OCI-LY3 (cell line): Measurements from ENCODE around the gene KCNA1.

Experiments used
- H2AFZ ChIP-seq: fragments of 200-600, 300-600 bp; shearing (Covaris generic); 2 replicates; pipeline ENCODE4 v1.6.0; 2014; ENCODE audit warnings: antibody characterized with exemption, low read depth, low read length
- H3K27ac ChIP-seq: fragments of 200-600, 300-600 bp; sonication (generic); 2 replicates; pipeline ENCODE4 v1.5.1; 2014; ENCODE audit warnings: mild to moderate bottlenecking, low read length, moderate library complexity, mixed read lengths
- H3K27me3 ChIP-seq: fragments of 200-600, 300-600 bp; sonication (generic); 2 replicates; pipeline ENCODE4 v1.6.1; 2014; ENCODE audit warnings: low read depth, low read length, mixed read lengths
- H3K36me3 ChIP-seq: fragments of 200-600, 300-600 bp; sonication (generic); replicated peaks from 2 replicates; pipeline ENCODE3; 2014; ENCODE audit warnings: low read depth, low read length, mixed read lengths
- H3K4me1 ChIP-seq: fragments of 300-600, 200-600 bp; sonication (generic); 2 replicates; pipeline ENCODE4 v1.6.1; 2014; ENCODE audit warnings: low read length, mixed read lengths
- H3K4me2 ChIP-seq: fragments of 200-600, 300-600 bp; sonication (generic); 2 replicates; pipeline ENCODE4 v1.6.1; 2014; ENCODE audit warnings: low read length, mixed read lengths
- H3K4me3 ChIP-seq: fragments of 300-600, 200-600 bp; sonication (generic); 2 replicates; pipeline ENCODE4 v1.5.1; 2014; ENCODE audit warnings: antibody characterized with exemption, mild to moderate bottlenecking, low read length, moderate library complexity
- H3K79me2 ChIP-seq: fragments of 300-600, 200-600 bp; shearing (Covaris generic); 2 replicates; pipeline ENCODE4 v1.6.1; 2014; ENCODE audit warnings: mild to moderate bottlenecking, low read length, mixed read lengths
- H3K9ac ChIP-seq: fragments of 300-600, 200-600 bp; shearing (Covaris generic); 2 replicates; pipeline ENCODE4 v1.6.0; 2014; ENCODE audit warnings: mild to moderate bottlenecking, low read length, moderate library complexity
- H3K9me3 ChIP-seq: fragments of 200-600, 300-600 bp; shearing (Covaris generic); 2 replicates; pipeline ENCODE4 v1.6.1; 2014; ENCODE audit warnings: low read length, mixed read lengths; ENCODE audit not compliant: insufficient read depth
- H4K20me1 ChIP-seq: fragments of 200-600, 300-600 bp; sonication (generic); 2 replicates; pipeline ENCODE4 v1.6.1; 2016; ENCODE audit warnings: low read length, mixed read lengths; ENCODE audit not compliant: insufficient read depth
- CTCF ChIP-seq: fragments of 200-600, 300-600 bp; sonication (generic); IDR thresholded peaks from 2 replicates; pipeline ENCODE4 v1.5.1; 2014; ENCODE audit warnings: antibody characterized with exemption, low read length, low read depth
- EZH2phosphoT487 ChIP-seq: fragments of 200-600 bp; shearing (Covaris generic); IDR thresholded peaks from 2 replicates; pipeline ENCODE4 v1.6.1; 2018; ENCODE audit warnings: antibody characterized with exemption, mixed run types, low read depth

Gene KCNA1

GRCh38 chr12:4954621-4955354, 45.1 kb downstream of the KCNA1 start:
- Histone ChIP-seq H3K4me3 (no peak overlapping the region), H3K79me2 (no peaks in the 10 kb centered on the region), H3K27me3 (peaks cover 90% of the 10 kb centered on the region), H3K4me1 (no peaks in the 10 kb centered on the region), H3K27ac (no peak overlapping the region), H3K9me3 (no peaks in the 10 kb centered on the region), H3K4me2 (no peak overlapping the region), H2AFZ (no peak overlapping the region), H4K20me1 (no peaks in the 10 kb centered on the region), H3K9ac (no peak overlapping the region), H3K36me3 (no peaks in the 10 kb centered on the region)
- TF ChIP-seq EZH2phosphoT487 (no peak), CTCF (no peak)

GRCh38 chr12:4956054-4956453, 46.3 kb downstream of the KCNA1 start:
- TF ChIP-seq CTCF, result no peak
- no peak for TF ChIP-seq EZH2phosphoT487
- no peak overlapping the region for H3K9ac ChIP-seq
- no peaks in the 10 kb centered on the region for H3K9me3 ChIP-seq
- no peak overlapping the region for H2AFZ ChIP-seq
- H3K4me1 ChIP-seq, result no peaks in the 10 kb centered on the region
- no peaks in the 10 kb centered on the region for H4K20me1 ChIP-seq
- H3K27ac ChIP-seq, result no peak overlapping the region
- peaks cover 95% of the 10 kb centered on the region for H3K27me3 ChIP-seq
- H3K4me2 ChIP-seq, result no peak overlapping the region
- H3K36me3 ChIP-seq, result no peaks in the 10 kb centered on the region
- no peak overlapping the region for H3K4me3 ChIP-seq
- H3K79me2 ChIP-seq, result no peaks in the 10 kb centered on the region

GRCh38 chr12:4956968-4957367, 47.3 kb downstream of the KCNA1 start:
- Histone ChIP-seq H3K27me3 (peaks cover 93% of the 10 kb centered on the region), H2AFZ (no peak overlapping the region), H3K36me3 (no peaks in the 10 kb centered on the region), H3K4me2 (no peak overlapping the region), H3K4me1 (no peaks in the 10 kb centered on the region), H4K20me1 (no peaks in the 10 kb centered on the region), H3K27ac (no peak overlapping the region), H3K4me3 (no peak overlapping the region), H3K9ac (no peak overlapping the region), H3K9me3 (no peaks in the 10 kb centered on the region), H3K79me2 (no peaks in the 10 kb centered on the region)
- no peak for TF ChIP-seq CTCF
- TF ChIP-seq EZH2phosphoT487, result no peak

GRCh38 chr12:4957761-4958160, 48.1 kb downstream of the KCNA1 start:
- Histone ChIP-seq H4K20me1 (no peaks in the 10 kb centered on the region), H3K9ac (no peak overlapping the region), H3K27me3 (peaks cover 93% of the 10 kb centered on the region), H2AFZ (no peak overlapping the region), H3K4me2 (no peak overlapping the region), H3K27ac (no peak overlapping the region), H3K4me3 (no peak overlapping the region), H3K79me2 (no peaks in the 10 kb centered on the region), H3K4me1 (no peaks in the 10 kb centered on the region), H3K9me3 (no peaks in the 10 kb centered on the region), H3K36me3 (no peaks in the 10 kb centered on the region)
- no peak for TF ChIP-seq EZH2phosphoT487
- no peak for TF ChIP-seq CTCF
